Ishikawa (cell line): Measurements from ENCODE around the gene RGS7.

ENCODE experiments used
- CEBPB ChIP-seq: IDR thresholded peaks from 2 replicates; pipeline ENCODE4 v1.6.1; 2012
- CREB1 ChIP-seq: IDR thresholded peaks from 2 replicates; pipeline ENCODE4 v1.6.1; 2012; ENCODE audit warnings: low read depth
- EGR1 ChIP-seq: IDR thresholded peaks from 2 replicates; pipeline ENCODE4 v1.6.1; 2012
- EP300 ChIP-seq: IDR thresholded peaks from 2 replicates; pipeline ENCODE4 v1.6.1; 2012; ENCODE audit warnings: borderline replicate concordance
- FOXM1 ChIP-seq: IDR thresholded peaks from 2 replicates; pipeline ENCODE4 v1.6.1; 2012; ENCODE audit warnings: low read depth, borderline replicate concordance
- NFIC ChIP-seq: IDR thresholded peaks from 2 replicates; pipeline ENCODE4 v1.6.1; 2012
- RAD21 ChIP-seq: IDR thresholded peaks from 2 replicates; pipeline ENCODE4 v1.6.1; 2012; ENCODE audit warnings: low read depth
- TAF1 ChIP-seq: IDR thresholded peaks from 2 replicates; pipeline ENCODE4 v1.6.1; 2012; ENCODE audit warnings: low read depth, mild to moderate bottlenecking
- TCF12 ChIP-seq: IDR thresholded peaks from 2 replicates; pipeline ENCODE4 v1.6.1; 2012; ENCODE audit warnings: low read depth
- YY1 ChIP-seq: IDR thresholded peaks from 2 replicates; pipeline ENCODE4 v1.6.1; 2012; ENCODE audit warnings: low read depth
- TF ChIP-seq, protein P1 (sequence below): IDR thresholded peaks from 2 replicates; pipeline ENCODE4 v1.6.1; 2012
- TF ChIP-seq, protein P2 (sequence below): IDR thresholded peaks from 2 replicates; pipeline ENCODE4 v1.6.1; 2012
- TF ChIP-seq, protein P3 (sequence below): IDR thresholded peaks from 2 replicates; pipeline ENCODE4 v1.6.1; 2012; ENCODE audit warnings: low read depth, mild to moderate bottlenecking

DNA sequence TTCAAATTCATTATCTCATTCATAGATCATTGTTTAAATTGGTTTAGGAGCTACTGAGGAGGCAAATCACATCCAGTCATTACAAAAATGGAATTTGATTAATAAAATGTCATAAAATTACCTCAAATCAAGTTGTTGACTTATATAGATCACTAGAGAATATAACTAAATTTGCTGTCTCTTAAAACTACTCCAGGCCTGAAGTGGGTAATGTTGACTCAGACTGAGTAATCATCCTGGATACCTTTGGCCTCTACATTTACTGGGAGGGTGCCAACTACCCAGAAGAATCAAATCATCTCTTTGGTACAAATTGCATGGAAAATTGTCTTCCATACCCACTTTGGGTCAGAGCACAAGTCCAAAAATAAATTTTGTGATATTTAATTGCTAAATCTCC, 553.9 kb downstream of the RGS7 start:
- TF ChIP-seq, protein P1, sequence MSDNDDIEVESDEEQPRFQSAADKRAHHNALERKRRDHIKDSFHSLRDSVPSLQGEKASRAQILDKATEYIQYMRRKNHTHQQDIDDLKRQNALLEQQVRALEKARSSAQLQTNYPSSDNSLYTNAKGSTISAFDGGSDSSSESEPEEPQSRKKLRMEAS: no peak
- TF ChIP-seq CREB1 (no peak), NFIC (no peak), CEBPB (no peak), TAF1 (no peak), RAD21 (no peak), TCF12 (no peak), FOXM1 (no peak), EP300 (no peak), EGR1 (no peak), YY1 (no peak)
- TF ChIP-seq, protein P2, sequence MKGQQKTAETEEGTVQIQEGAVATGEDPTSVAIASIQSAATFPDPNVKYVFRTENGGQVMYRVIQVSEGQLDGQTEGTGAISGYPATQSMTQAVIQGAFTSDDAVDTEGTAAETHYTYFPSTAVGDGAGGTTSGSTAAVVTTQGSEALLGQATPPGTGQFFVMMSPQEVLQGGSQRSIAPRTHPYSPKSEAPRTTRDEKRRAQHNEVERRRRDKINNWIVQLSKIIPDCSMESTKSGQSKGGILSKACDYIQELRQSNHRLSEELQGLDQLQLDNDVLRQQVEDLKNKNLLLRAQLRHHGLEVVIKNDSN: no peak
- TF ChIP-seq, protein P3, sequence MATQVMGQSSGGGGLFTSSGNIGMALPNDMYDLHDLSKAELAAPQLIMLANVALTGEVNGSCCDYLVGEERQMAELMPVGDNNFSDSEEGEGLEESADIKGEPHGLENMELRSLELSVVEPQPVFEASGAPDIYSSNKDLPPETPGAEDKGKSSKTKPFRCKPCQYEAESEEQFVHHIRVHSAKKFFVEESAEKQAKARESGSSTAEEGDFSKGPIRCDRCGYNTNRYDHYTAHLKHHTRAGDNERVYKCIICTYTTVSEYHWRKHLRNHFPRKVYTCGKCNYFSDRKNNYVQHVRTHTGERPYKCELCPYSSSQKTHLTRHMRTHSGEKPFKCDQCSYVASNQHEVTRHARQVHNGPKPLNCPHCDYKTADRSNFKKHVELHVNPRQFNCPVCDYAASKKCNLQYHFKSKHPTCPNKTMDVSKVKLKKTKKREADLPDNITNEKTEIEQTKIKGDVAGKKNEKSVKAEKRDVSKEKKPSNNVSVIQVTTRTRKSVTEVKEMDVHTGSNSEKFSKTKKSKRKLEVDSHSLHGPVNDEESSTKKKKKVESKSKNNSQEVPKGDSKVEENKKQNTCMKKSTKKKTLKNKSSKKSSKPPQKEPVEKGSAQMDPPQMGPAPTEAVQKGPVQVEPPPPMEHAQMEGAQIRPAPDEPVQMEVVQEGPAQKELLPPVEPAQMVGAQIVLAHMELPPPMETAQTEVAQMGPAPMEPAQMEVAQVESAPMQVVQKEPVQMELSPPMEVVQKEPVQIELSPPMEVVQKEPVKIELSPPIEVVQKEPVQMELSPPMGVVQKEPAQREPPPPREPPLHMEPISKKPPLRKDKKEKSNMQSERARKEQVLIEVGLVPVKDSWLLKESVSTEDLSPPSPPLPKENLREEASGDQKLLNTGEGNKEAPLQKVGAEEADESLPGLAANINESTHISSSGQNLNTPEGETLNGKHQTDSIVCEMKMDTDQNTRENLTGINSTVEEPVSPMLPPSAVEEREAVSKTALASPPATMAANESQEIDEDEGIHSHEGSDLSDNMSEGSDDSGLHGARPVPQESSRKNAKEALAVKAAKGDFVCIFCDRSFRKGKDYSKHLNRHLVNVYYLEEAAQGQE: no peak
